ENCODE results near the gene FLNA.
"Not testable (repeated sequence)": the region's sequence is repeated elsewhere in the genome, so short reads cannot be mapped to it uniquely, and the experiment has no call there.

The FLNA gene

GRCh38 chrX:154388649-154389048 lies 14.2 kb upstream of the FLNA start:
- H3K4me1 Mint-ChIP-seq (ENCODE audit: low read depth); DNase-seq; H3K36me3 Mint-ChIP-seq (ENCODE audit: low read depth); H3K4me3 Mint-ChIP-seq; H3K27ac Mint-ChIP-seq; H3K27me3 Mint-ChIP-seq; H3K9me3 Mint-ChIP-seq: not testable (repeated sequence)

- H3K27me3 Mint-ChIP-seq; DNase-seq; H3K27ac Mint-ChIP-seq; H3K9me3 Mint-ChIP-seq; H3K4me3 Mint-ChIP-seq; H3K36me3 Mint-ChIP-seq (ENCODE audit: low read depth); H3K4me1 Mint-ChIP-seq (ENCODE audit: low read depth): not testable (repeated sequence)
These were observed 13.7 kb upstream of the FLNA start for GRCh38 chrX:154388094-154388493.

- Mint-ChIP-seq H3K27me3 (peaks cover 4% of the 10 kb centered on the region), H3K36me3 (ENCODE audit: low read depth) (peaks cover 24% of the 10 kb centered on the region), H3K4me3 (no peak overlapping the region), H3K9me3 (no peaks in the 10 kb centered on the region), H3K4me1 (ENCODE audit: low read depth) (peaks cover 22% of the 10 kb centered on the region), H3K27ac (peak overlapping the region; percentile 29)
- peak; percentile 28 for DNase-seq
These were observed 10.0 kb upstream of the FLNA start for GRCh38 chrX:154384284-154384892.

DNA sequence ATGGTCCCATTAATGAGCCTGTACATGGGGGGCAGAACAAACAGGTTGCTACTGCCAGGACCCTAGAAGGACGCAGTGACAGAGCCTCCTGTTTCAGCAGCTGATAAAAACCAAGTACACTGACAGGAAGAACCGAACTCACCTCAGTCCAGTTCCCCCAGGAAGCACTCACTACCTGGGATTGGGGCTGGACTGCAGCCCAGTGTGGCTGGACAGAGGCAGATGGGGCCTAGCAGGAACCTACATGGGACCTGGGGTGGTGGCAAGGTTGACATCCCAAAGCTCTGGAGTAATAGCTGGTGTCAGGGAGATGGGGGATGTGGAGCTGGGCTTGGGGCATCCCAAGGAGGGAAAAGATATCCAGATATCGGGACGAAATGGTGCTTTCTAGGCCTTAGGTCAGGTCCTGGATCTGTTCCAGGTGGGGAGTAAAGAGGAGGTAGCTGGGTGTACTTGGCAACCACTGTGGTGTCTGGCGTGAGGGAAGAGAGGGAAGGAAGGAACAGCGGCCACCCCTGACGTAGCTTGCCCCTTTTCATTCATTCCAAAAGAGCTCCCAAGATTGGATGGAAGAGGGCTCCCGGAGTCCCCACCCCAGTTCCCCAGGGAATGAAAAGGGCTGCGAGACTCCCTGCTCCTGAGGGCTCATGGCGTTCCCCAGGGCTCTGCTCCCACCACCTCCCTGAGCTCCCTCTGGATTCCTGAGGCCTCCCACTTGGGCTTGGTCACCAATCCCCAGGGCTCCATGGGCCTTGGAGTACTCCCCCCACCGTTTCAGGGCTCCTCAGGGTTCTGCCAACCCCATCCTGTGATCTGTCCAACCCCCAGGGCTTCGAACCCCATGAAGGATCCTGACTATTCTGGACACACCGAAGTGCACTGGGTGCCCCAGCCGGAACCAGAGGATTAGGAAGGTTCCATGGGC lies 9.2 kb upstream of the FLNA start:
- H3K36me3 Mint-ChIP-seq (ENCODE audit: low read depth): peaks cover 24% of the 10 kb centered on the region
- H3K27ac Mint-ChIP-seq: no peak overlapping the region
- peaks cover 4% of the 10 kb centered on the region for H3K27me3 Mint-ChIP-seq
- DNase-seq: peak; percentile 25
- H3K4me3 Mint-ChIP-seq: no peak overlapping the region
- peaks cover 22% of the 10 kb centered on the region for H3K4me1 Mint-ChIP-seq (ENCODE audit: low read depth)
- H3K9me3 Mint-ChIP-seq: no peaks in the 10 kb centered on the region

GRCh38 chrX:154382483-154383069 lies 8.1 kb upstream of the FLNA start:
- Mint-ChIP-seq H3K4me3 (no peak overlapping the region), H3K27ac (peak overlapping the region; percentile 44), H3K9me3 (no peaks in the 10 kb centered on the region), H3K36me3 (ENCODE audit: low read depth) (peaks cover 24% of the 10 kb centered on the region), H3K27me3 (peaks cover 4% of the 10 kb centered on the region), H3K4me1 (ENCODE audit: low read depth) (peaks cover 24% of the 10 kb centered on the region)
- DNase-seq: no peak

- peaks cover 28% of the 10 kb centered on the region for H3K4me1 Mint-ChIP-seq (ENCODE audit: low read depth)
- H3K36me3 Mint-ChIP-seq (ENCODE audit: low read depth): peaks cover 24% of the 10 kb centered on the region
- H3K27ac Mint-ChIP-seq: no peak overlapping the region
- no peak overlapping the region for H3K4me3 Mint-ChIP-seq
- H3K27me3 Mint-ChIP-seq: peaks cover 4% of the 10 kb centered on the region
- no peak for DNase-seq
- H3K9me3 Mint-ChIP-seq: no peaks in the 10 kb centered on the region
These were observed 6.8 kb upstream of the FLNA start for GRCh38 chrX:154381271-154381670.

- H3K4me1 Mint-ChIP-seq (ENCODE audit: low read depth): peaks cover 28% of the 10 kb centered on the region
- peaks cover 4% of the 10 kb centered on the region for H3K27me3 Mint-ChIP-seq
- H3K27ac Mint-ChIP-seq: peak overlapping the region; percentile 94
- H3K36me3 Mint-ChIP-seq (ENCODE audit: low read depth): peaks cover 24% of the 10 kb centered on the region
- no peaks in the 10 kb centered on the region for H3K9me3 Mint-ChIP-seq
- no peak for DNase-seq
- H3K4me3 Mint-ChIP-seq: peak overlapping the region; percentile 86
These were observed 6.4 kb upstream of the FLNA start for GRCh38 chrX:154380787-154381186.

DNA sequence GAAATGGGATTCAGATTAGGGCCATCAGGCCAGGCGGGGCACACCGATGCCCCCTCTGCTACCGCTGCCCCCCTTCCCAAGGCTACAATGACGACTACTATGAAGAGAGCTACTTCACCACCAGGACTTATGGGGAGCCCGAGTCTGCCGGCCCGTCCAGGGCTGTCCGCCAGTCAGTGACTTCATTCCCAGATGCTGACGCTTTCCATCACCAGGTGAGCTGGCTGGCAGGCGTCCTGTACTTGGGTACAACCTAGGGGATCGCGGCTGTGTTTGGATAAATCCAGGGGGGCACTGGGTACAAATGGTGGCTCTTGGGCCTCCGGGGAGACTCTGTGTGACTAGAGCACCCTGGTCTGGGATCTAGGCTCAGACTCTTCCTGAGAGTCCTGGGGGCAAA lies 5.7 kb upstream of the FLNA start:
- Mint-ChIP-seq H3K27ac (peak overlapping the region; percentile 94), H3K4me3 (peak overlapping the region; percentile 86), H3K27me3 (peaks cover 4% of the 10 kb centered on the region), H3K9me3 (no peaks in the 10 kb centered on the region), H3K4me1 (ENCODE audit: low read depth) (peaks cover 30% of the 10 kb centered on the region), H3K36me3 (ENCODE audit: low read depth) (peaks cover 24% of the 10 kb centered on the region)
- DNase-seq: no peak

DNA sequence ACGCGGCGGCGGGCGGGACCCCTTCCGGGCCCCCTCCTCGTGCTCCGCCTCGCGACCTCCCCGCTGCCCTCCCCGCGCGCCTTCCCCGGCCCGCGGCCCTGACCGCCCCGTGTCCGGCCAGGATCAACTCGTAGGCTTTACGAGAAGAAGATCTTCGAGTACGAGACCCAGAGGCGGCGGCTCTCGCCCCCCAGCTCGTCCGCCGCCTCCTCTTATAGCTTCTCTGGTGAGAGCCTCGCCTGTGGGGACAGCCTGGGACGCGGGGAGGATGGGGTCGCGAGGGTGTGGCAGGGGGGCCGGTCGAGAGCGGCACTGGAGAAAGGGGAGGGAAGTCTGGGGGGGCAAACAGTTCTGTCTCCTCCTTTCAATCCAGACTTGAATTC lies 5.1 kb upstream of the FLNA start:
- H3K4me1 Mint-ChIP-seq (ENCODE audit: low read depth): peaks cover 29% of the 10 kb centered on the region
- peaks cover 24% of the 10 kb centered on the region for H3K36me3 Mint-ChIP-seq (ENCODE audit: low read depth)
- H3K27ac Mint-ChIP-seq: peak overlapping the region; percentile 94
- peak overlapping the region; percentile 86 for H3K4me3 Mint-ChIP-seq
- H3K9me3 Mint-ChIP-seq: no peaks in the 10 kb centered on the region
- no peak for DNase-seq
- peaks cover 4% of the 10 kb centered on the region for H3K27me3 Mint-ChIP-seq

DNA sequence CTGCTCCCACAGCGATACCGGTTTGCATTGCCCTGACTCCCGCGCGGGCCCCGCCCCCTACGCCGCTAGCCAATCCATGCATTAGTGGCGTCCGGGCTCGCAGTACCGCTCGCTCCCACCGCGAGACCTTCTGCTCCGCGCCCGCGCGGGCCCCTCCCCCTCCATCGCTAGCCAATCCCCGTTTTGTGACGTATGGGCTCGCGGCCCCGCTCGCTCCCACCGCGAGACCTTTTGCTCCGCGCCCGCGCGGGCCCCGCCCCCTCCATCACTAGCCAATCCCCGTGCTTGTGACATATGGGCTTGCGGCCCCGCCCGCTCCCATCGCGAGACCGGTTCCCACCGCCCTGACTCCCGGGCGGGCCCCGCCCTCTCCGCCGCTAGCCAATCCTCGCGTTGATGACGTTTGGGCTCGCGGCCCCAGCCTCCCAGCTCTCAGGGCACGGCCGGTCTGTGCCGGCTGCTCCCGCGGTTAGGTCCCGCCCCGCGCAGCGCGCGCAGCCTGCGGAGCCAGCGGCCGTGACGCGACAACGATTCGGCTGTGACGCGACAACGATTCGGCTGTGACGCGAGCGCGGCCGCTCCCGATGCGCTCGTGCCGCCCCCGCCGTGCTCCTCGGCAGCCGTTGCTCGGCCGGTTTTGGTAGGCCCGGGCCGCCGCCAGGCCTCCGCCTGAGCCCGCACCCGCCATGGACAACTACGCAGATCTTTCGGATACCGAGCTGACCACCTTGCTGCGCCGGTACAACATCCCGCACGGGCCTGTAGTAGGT lies 4.5 kb upstream of the FLNA start, which contains the start of gene EMD:
EMD (plus strand) TSS at position 497 of the 770 bp plus-strand sequence; CDS start at position 687, 190 bp downstream.
- Mint-ChIP-seq H3K27me3 (peaks cover 4% of the 10 kb centered on the region), H3K36me3 (ENCODE audit: low read depth) (peaks cover 24% of the 10 kb centered on the region), H3K27ac (peak within 1 kb of the TSS; percentile 94), H3K9me3 (no peaks in the 10 kb centered on the region), H3K4me3 (peak within 1 kb of the TSS; percentile 86), H3K4me1 (ENCODE audit: low read depth) (peaks cover 28% of the 10 kb centered on the region)
- peak; percentile 95 for DNase-seq

DNA sequence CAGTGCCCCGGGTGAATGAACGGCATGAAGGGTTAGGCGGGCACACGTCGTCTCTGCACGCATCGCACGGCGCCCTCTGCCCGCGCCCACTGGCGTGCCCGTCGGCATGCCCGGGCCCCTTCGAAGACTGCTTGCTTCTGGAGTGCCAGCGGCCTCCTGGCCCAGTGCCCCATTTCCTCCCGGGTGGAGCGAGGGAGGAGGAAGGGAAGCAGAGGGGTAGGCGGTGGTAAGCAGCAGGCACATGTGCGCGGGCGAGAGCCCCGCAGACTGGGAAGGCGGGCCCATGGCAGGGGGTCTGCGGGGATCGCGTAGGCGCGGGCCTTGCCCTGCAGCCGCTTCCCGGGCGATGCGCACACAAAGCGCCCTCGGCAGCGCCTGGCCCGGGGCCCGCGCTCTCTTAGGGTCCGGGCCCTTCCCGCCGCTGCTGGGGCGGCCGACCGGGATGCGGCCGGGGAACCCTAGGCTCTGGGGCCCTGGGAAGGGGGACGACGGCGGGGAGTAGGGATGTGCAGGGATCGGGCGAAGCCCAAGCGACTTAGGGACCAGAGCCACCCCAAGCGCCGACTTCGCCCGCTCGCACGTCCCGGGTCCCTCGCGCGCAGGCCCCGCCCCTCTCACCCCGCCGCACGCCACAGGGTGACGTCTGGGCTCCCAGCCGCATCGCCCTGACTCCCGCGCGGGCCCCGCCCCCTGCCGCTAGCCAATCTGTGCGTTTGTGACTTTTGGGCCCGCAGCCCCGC lies 3.8 kb upstream of the FLNA start:
- Mint-ChIP-seq H3K36me3 (ENCODE audit: low read depth) (peaks cover 24% of the 10 kb centered on the region), H3K4me3 (peak overlapping the region; percentile 86), H3K4me1 (ENCODE audit: low read depth) (peaks cover 31% of the 10 kb centered on the region)

GRCh38 chrX:154376774-154377173 lies 2.3 kb upstream of the FLNA start:
- peak overlapping the region; percentile 77 for H3K27ac Mint-ChIP-seq
- H3K36me3 Mint-ChIP-seq (ENCODE audit: low read depth): peaks cover 19% of the 10 kb centered on the region
- no peak for DNase-seq
- no peaks in the 10 kb centered on the region for H3K9me3 Mint-ChIP-seq
- no peaks in the 10 kb centered on the region for H3K27me3 Mint-ChIP-seq
- H3K4me3 Mint-ChIP-seq: no peak overlapping the region
- H3K4me1 Mint-ChIP-seq (ENCODE audit: low read depth): peaks cover 34% of the 10 kb centered on the region

More for the DNA sequence above, 3.8 kb upstream of the FLNA start:
- H3K9me3 Mint-ChIP-seq: no peaks in the 10 kb centered on the region
- no peaks in the 10 kb centered on the region for H3K27me3 Mint-ChIP-seq
- no peak for DNase-seq
- H3K27ac Mint-ChIP-seq: peak overlapping the region; percentile 91

GRCh38 chrX:154375156-154375504 lies 696 bp upstream of the FLNA start:
- H3K27ac Mint-ChIP-seq: peak overlapping the region; percentile 14
- no peaks in the 10 kb centered on the region for H3K9me3 Mint-ChIP-seq
- H3K4me3 Mint-ChIP-seq: peak overlapping the region; percentile 57

More at GRCh38 chrX:154375156-154375504, 696 bp upstream of the FLNA start:
- DNase-seq: no peak
- Mint-ChIP-seq H3K4me1 (ENCODE audit: low read depth) (peaks cover 25% of the 10 kb centered on the region), H3K27me3 (no peaks in the 10 kb centered on the region), H3K36me3 (ENCODE audit: low read depth) (peaks cover 9% of the 10 kb centered on the region)

All from activated T-cell treated with anti-CD3 and anti-CD28 coated beads, Interleukin-2, amount 50 U/mL, for 24 hours (primary cell).